SK-N-SH treated with all-trans-retinoic acid at 6 μM for 48 hours (cell line): ENCODE data around the gene GSG1L.

Source experiments
- ATAC-seq: fragments of 200-7000 bp; cut with Tn5 transposase; 3 replicates; pipeline ENCODE4 v1.9.1; 2020; ENCODE audit warnings: mild to moderate bottlenecking, moderate library complexity
- ARNTL ChIP-seq: fragments of 450-650 bp; formaldehyde crosslinking; IDR thresholded peaks from 2 replicates; pipeline ENCODE4 v1.5.0; 2020; ENCODE audit warnings: low read depth, mild to moderate bottlenecking, moderate library complexity, borderline replicate concordance
- BACH2 ChIP-seq: fragments of 250-450 bp; sonication (Bioruptor Pico); IDR thresholded peaks from 2 replicates; pipeline ENCODE4 v1.9.0; 2021; ENCODE audit warnings: mild to moderate bottlenecking, borderline replicate concordance
- CREB5 ChIP-seq: fragments of 250-450 bp; sonication (Bioruptor Pico); IDR thresholded peaks from 2 replicates; pipeline ENCODE4 v1.5.1; 2020; ENCODE audit warnings: low read depth, mild to moderate bottlenecking, moderate library complexity
- CSDC2 ChIP-seq: fragments of 250-450 bp; sonication (Bioruptor Pico); IDR thresholded peaks from 2 replicates; pipeline ENCODE4 v1.5.0; 2020; ENCODE audit warnings: mild to moderate bottlenecking, moderate library complexity
- CSRNP3 ChIP-seq: fragments of 250-450 bp; sonication (Bioruptor Pico); IDR thresholded peaks from 2 replicates; pipeline ENCODE4 v1.5.1; 2021; ENCODE audit warnings: mild to moderate bottlenecking, moderate library complexity
- GLIS3 ChIP-seq: fragments of 250-450 bp; sonication (Bioruptor Pico); IDR thresholded peaks from 2 replicates; pipeline ENCODE4 v1.5.0; 2020; ENCODE audit warnings: mild to moderate bottlenecking, moderate library complexity
- ISL1 ChIP-seq: fragments of 250-450 bp; sonication (Bioruptor Pico); IDR thresholded peaks from 2 replicates; pipeline ENCODE4 v2.1.2; 2022; ENCODE audit warnings: mild to moderate bottlenecking, moderate library complexity
- PATZ1 ChIP-seq: fragments of 250-450 bp; sonication (Bioruptor Pico); IDR thresholded peaks from 2 replicates; pipeline ENCODE4 v1.8.0; 2020; ENCODE audit warnings: mild to moderate bottlenecking, moderate library complexity, borderline replicate concordance
- PPARA ChIP-seq: fragments of 250-450 bp; sonication (Bioruptor Pico); IDR thresholded peaks from 2 replicates; pipeline ENCODE4 v1.5.0; 2020; ENCODE audit warnings: mild to moderate bottlenecking, borderline replicate concordance
- SNAI2 ChIP-seq: fragments of 250-450 bp; sonication (Bioruptor Pico); IDR thresholded peaks from 2 replicates; pipeline ENCODE4 v1.5.0; 2020; ENCODE audit warnings: mild to moderate bottlenecking, moderate library complexity
- TCF4 ChIP-seq: fragments of 250-450 bp; sonication (Bioruptor Pico); IDR thresholded peaks from 2 replicates; pipeline ENCODE4 v1.8.0; 2021; ENCODE audit warnings: mild to moderate bottlenecking, moderate library complexity, borderline replicate concordance
- TOX ChIP-seq: fragments of 250-450 bp; sonication (Bioruptor Pico); IDR thresholded peaks from 2 replicates; pipeline ENCODE4 v1.8.0; 2021; ENCODE audit warnings: mild to moderate bottlenecking, moderate library complexity, borderline replicate concordance
- TSHZ2 ChIP-seq: fragments of 250-450 bp; sonication (Bioruptor Pico); IDR thresholded peaks from 2 replicates; pipeline ENCODE4 v1.5.0; 2020; ENCODE audit warnings: mild to moderate bottlenecking, moderate library complexity
- ZC3H10 ChIP-seq: fragments of 250-450 bp; sonication (Bioruptor Pico); IDR thresholded peaks from 2 replicates; pipeline ENCODE4 v1.5.1; 2021; ENCODE audit warnings: mild to moderate bottlenecking, moderate library complexity
- ZFP3 ChIP-seq: fragments of 250-450 bp; sonication (Bioruptor Pico); IDR thresholded peaks from 2 replicates; pipeline ENCODE4 v1.5.0; 2020; ENCODE audit warnings: mild to moderate bottlenecking, moderate library complexity
- ZFP30 ChIP-seq: fragments of 450-650 bp; formaldehyde crosslinking; IDR thresholded peaks from 2 replicates; pipeline ENCODE4 v1.5.0; 2022; ENCODE audit warnings: mild to moderate bottlenecking, moderate library complexity
- ZNF565 ChIP-seq: fragments of 450-650 bp; formaldehyde crosslinking; conservative IDR thresholded peaks from 2 replicates; pipeline ENCODE4 v1.5.0; 2020; ENCODE audit warnings: low read depth, mild to moderate bottlenecking, moderate library complexity
- ZNF8 ChIP-seq: fragments of 450-650 bp; formaldehyde crosslinking; IDR thresholded peaks from 2 replicates; pipeline ENCODE4 v1.5.0; 2020; ENCODE audit warnings: mild to moderate bottlenecking, moderate library complexity

GSG1L gene

GRCh38 chr16:28067604-28068379 is 4.3 kb upstream of the GSG1L start:
- ATAC-seq, result peak; percentile 35; the same call in 1 of the 3 replicates
- TF ChIP-seq PPARA (CRISPR knock-in tag) (no peak), TOX (CRISPR knock-in tag) (no peak), SNAI2 (CRISPR knock-in tag) (no peak)

DNA sequence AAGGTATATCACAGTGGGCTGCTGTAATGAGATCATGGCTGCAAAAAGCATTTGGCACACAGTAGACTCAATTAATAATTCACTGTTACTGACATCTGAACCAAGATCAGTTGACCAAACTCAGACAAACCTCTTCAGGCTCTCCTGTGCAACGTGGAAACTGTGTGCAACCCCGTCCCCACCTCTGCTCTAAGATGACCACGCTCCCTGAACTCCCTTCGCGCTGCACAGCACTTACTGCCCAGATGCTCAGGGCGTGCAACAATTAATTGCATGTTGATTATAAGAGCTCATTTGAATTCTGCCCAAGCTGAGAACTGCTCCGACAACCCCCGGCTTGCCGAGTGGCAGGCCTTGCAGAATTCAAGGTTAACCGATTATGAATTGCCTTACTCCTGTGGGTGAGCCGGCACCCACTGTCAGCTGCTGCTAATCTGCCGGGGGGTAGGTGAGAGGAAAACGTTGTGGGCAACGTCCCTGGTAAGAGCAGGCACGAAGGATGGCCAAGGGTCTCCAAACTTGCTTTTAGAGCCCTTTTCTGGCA is 1.3 kb upstream of the GSG1L start:
- no peak for TF ChIP-seq ZFP3 (CRISPR knock-in tag)
- TF ChIP-seq GLIS3, result no peak
- TF ChIP-seq CREB5, result no peak
- TF ChIP-seq TSHZ2, result no peak
- no peak for TF ChIP-seq ZNF8 (CRISPR knock-in tag)
- no peak for TF ChIP-seq TOX (CRISPR knock-in tag)
- TF ChIP-seq TCF4 (CRISPR knock-in tag), result no peak
- TF ChIP-seq ZC3H10, result no peak
- TF ChIP-seq ZFP30, result no peak
- no peak for TF ChIP-seq ZNF565 (CRISPR knock-in tag)
- no peak for TF ChIP-seq ISL1
- TF ChIP-seq BACH2 (CRISPR knock-in tag), result no peak
- no peak for TF ChIP-seq SNAI2 (CRISPR knock-in tag)
- no peak for TF ChIP-seq PATZ1 (CRISPR knock-in tag)
- no peak for TF ChIP-seq CSRNP3 (CRISPR knock-in tag)
- no peak for TF ChIP-seq PPARA (CRISPR knock-in tag)
- no peak for TF ChIP-seq CSDC2 (CRISPR knock-in tag)
- ATAC-seq, result no peak

GRCh38 chr16:28064150-28064549 is 636 bp upstream of the GSG1L start:
- no peak for ATAC-seq
- TF ChIP-seq ISL1 (no peak), ZNF8 (CRISPR knock-in tag) (no peak), SNAI2 (CRISPR knock-in tag) (no peak)
- TF ChIP-seq, all 23 proteins: peak for 0

- ATAC-seq, result no peak
- TF ChIP-seq CSRNP3 (CRISPR knock-in tag), result no peak
- no peak for TF ChIP-seq ZFP30
- TF ChIP-seq BACH2 (CRISPR knock-in tag), result no peak
- TF ChIP-seq ARNTL, result no peak
- TF ChIP-seq ZNF8 (CRISPR knock-in tag), result no peak
- no peak for TF ChIP-seq TOX (CRISPR knock-in tag)
- no peak for TF ChIP-seq PATZ1 (CRISPR knock-in tag)
- no peak for TF ChIP-seq TSHZ2
Observed at GRCh38 chr16:28062847-28063521, 530 bp downstream of the GSG1L start.
